Lower leg skin (tissue), 4 donors: ENCODE measurements around the gene KLHDC7A. TPM values are rescaled to one million over a fixed set of nuclear protein-coding genes. Genes with fewer than 3 reads are reported as not detected.

Experiments used
- DNase-seq, 2 donors: peaks; one replicate each; pipeline ENCODE4 v3.0.0-alpha.2; 2019; ENCODE audit warnings: low spot score in 2 of 2
- H3K4me3 ChIP-seq: fragments of 200-600 bp; sonication (generic); 2 replicates; pipeline ENCODE4 v1.5.1; 2017; ENCODE audit warnings: mild to moderate bottlenecking, low read depth; ENCODE audit not compliant: poor library complexity, severe bottlenecking
- POLR2A ChIP-seq, 2 donors: fragments of 450-650 bp; IDR thresholded peaks; one replicate each; pipeline ENCODE4 v1.6.1; 2016 to 2017; ENCODE audit warnings: antibody characterized with exemption in 2 of 2, mild to moderate bottlenecking in 1 of 2, moderate library complexity in 1 of 2
- WGBS, 2 donors: methylation state at CpG; one replicate each; pipeline ENCODE4 v1.1.5; 2018; 5-methylcytosine and 5-hydroxymethylcytosine counted together
- intact Hi-C: fragments of 100-400 bp; cut with DNase I; formaldehyde crosslinking; loops from one replicate; pipeline ENCODE4 v1.15.0; 2023; ENCODE audit warnings: low total_unique reads
- total RNA-seq, 4 donors: library from RNA; depleted of rRNA; stranded (reverse); fragments of >200 nt; gene quantifications; one replicate each; pipeline ENCODE4 v1.1.0, GENCODE V29; 2016
- TF ChIP-seq, protein P1 (sequence below), 3 donors: fragments of 450-650 bp; IDR thresholded peaks; one replicate each; pipeline ENCODE4 v1.5.1; 2016; ENCODE audit warnings: antibody characterized with exemption in 3 of 3, mild to moderate bottlenecking in 3 of 3, moderate library complexity in 2 of 3

The KLHDC7A gene
- total RNA-seq, 4 donors from 2014 or later: 0.11 to 0.29 (median 0.15) TPM; not detected in 1

DNA sequence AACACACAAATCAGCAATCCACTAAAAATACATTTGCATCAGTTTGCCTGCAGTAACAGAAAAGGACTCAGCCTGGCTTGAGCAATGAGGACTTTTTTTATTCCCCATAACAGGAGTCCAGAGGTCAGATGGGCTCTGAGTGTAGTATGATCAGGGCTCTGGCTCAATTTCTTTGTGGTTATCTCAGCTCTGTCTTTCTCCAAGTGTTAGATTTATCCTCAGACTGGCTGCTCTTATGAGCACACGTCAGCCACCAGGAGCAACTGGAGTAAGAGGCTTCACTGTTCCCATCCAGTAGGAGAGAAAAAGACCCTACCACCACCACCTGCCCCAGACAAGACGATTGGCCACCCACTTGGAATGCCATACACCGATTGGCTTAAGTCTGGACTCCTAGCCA is 36.2 kb upstream of the KLHDC7A start:
- WGBS, 2 donors: 59 to 63% methylated on average over 3 of the region's 3 CpGs
- intact Hi-C loops: no loop called here
- TF ChIP-seq, protein P1, sequence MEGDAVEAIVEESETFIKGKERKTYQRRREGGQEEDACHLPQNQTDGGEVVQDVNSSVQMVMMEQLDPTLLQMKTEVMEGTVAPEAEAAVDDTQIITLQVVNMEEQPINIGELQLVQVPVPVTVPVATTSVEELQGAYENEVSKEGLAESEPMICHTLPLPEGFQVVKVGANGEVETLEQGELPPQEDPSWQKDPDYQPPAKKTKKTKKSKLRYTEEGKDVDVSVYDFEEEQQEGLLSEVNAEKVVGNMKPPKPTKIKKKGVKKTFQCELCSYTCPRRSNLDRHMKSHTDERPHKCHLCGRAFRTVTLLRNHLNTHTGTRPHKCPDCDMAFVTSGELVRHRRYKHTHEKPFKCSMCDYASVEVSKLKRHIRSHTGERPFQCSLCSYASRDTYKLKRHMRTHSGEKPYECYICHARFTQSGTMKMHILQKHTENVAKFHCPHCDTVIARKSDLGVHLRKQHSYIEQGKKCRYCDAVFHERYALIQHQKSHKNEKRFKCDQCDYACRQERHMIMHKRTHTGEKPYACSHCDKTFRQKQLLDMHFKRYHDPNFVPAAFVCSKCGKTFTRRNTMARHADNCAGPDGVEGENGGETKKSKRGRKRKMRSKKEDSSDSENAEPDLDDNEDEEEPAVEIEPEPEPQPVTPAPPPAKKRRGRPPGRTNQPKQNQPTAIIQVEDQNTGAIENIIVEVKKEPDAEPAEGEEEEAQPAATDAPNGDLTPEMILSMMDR (IDR thresholded peaks at IDR 0.05): no peak
- no peak for TF ChIP-seq POLR2A (IDR thresholded peaks at IDR 0.05)
- no peak for DNase-seq
- no peak overlapping the region for H3K4me3 ChIP-seq

- no peak overlapping the region for H3K4me3 ChIP-seq
- peak in 1 of 2 donors; percentile 50 for DNase-seq
- intact Hi-C loops: no loop called here
- TF ChIP-seq POLR2A (IDR thresholded peaks at IDR 0.05): no peak
- TF ChIP-seq, protein P1 (IDR thresholded peaks at IDR 0.05): no peak
- 61 to 70% methylated on average over 4 of the region's 4 CpGs for WGBS, 2 donors
These were observed 34.0 kb upstream of the KLHDC7A start for GRCh38 chr1:18446751-18447150.

DNA sequence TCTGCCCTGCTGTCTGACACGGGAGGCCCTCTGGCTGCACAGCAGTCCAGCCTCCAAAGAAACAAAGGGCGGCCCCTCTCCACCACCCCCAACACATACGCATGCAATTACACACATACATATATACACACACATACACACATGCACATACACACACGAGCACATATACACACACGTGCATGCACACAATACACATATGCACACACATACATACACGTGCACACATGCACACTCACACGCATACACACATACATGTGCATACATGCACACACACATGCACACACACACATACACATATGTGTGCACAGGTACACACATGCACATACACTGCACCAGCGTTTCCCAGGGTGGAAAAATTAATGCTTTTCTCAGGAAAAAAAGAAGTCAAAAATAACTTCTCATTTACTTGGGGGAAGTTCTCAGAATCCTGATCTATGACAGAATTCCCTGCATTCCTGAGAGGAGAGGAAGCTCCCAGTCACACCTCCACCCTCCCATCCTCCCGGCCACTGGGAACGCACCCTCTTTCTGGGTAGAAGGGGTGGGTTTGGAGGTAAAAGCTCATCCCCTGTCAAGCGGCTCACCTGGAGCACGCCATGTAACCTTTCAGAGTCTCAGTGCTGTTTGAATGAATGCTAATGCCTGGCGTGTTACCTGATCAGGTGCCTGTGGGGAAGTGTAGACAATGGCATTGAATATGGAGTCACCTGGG is 33.1 kb upstream of the KLHDC7A start:
- intact Hi-C loops: no loop called here
- H3K4me3 ChIP-seq: no peak overlapping the region
- TF ChIP-seq POLR2A (IDR thresholded peaks at IDR 0.05): no peak
- TF ChIP-seq, protein P1 (IDR thresholded peaks at IDR 0.05): no peak
- WGBS, 2 donors: 78 to 79% methylated on average over 13 of the region's 13 CpGs
- DNase-seq: peak in 1 of 2 donors; percentile 75

DNA sequence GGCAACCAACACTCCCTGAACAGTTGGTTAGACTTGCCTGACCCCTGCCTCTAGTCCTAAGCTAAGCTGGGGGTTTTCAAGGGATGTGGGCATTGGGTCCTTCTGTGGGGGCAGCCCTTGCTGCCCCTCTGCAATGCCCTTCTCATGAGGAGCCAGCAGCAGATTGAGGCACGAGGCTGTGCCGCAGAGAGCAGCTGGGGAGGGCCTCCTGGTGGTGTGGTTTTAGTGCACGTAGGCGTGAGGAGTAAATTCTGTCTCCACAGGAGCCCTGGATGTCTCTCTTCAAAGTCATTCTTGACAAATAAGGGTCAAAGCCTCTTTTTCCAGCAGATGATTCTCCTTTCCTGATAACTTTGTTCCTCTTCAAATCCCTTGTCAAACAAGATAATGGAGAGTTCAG is 31.8 kb upstream of the KLHDC7A start:
- H3K4me3 ChIP-seq: no peak overlapping the region
- peak in 1 of 2 donors; percentile 63 for DNase-seq
- intact Hi-C loops: no loop called here
- 43 to 46% methylated on average over 4 of the region's 4 CpGs for WGBS, 2 donors
- TF ChIP-seq, protein P1 (IDR thresholded peaks at IDR 0.05): no peak
- no peak for TF ChIP-seq POLR2A (IDR thresholded peaks at IDR 0.05)

GRCh38 chr1:18452550-18452949 is 28.2 kb upstream of the KLHDC7A start:
- no peak overlapping the region for H3K4me3 ChIP-seq
- TF ChIP-seq, protein P1 (IDR thresholded peaks at IDR 0.05): no peak
- no peak for TF ChIP-seq POLR2A (IDR thresholded peaks at IDR 0.05)
- intact Hi-C loops: no loop called here

More at GRCh38 chr1:18452550-18452949, 28.2 kb upstream of the KLHDC7A start:
- no peak for DNase-seq
